Measurements from ENCODE around the gene PIGQ.
"Not testable (repeated sequence)": the region's sequence is repeated elsewhere in the genome, so short reads cannot be mapped to it uniquely, and the experiment has no call there.

The PIGQ gene

GRCh38 chr16:593807-594206, 24.0 kb downstream of the PIGQ start:
- Mint-ChIP-seq H3K27ac (no peak overlapping the region), H3K36me3 (no peaks in the 10 kb centered on the region), H3K27me3 (no peaks in the 10 kb centered on the region), H3K4me1 (peaks cover 36% of the 10 kb centered on the region), H3K4me3 (no peak overlapping the region), H3K9me3 (no peaks in the 10 kb centered on the region)

DNA sequence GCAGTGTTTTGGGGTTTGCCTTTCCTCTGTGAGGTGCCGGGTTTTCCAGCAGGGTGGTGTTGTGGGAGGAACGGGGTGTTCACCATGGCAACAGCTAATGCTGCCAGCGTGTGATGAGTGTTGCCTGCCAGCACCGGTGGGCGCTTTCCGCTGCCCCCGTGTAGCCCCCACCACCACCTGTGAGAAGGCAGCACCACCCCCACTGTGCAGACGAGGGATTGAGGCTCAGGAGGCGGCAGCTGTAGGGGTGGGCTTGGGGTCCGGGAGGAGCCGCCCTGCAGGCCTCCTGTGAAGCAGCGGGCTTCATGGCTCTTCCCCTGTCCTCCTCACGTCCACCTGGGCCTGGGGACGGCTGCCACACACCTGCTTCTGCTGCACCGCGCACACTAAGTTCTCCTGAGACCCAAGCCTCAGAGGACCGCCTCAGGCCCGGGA, 25.3 kb downstream of the PIGQ start:
- H3K36me3 Mint-ChIP-seq = no peaks in the 10 kb centered on the region
- no peaks in the 10 kb centered on the region for H3K9me3 Mint-ChIP-seq
- no peaks in the 10 kb centered on the region for H3K27me3 Mint-ChIP-seq
- no peak overlapping the region for H3K27ac Mint-ChIP-seq
- no peak overlapping the region for H3K4me3 Mint-ChIP-seq
- peaks cover 36% of the 10 kb centered on the region for H3K4me1 Mint-ChIP-seq

DNA sequence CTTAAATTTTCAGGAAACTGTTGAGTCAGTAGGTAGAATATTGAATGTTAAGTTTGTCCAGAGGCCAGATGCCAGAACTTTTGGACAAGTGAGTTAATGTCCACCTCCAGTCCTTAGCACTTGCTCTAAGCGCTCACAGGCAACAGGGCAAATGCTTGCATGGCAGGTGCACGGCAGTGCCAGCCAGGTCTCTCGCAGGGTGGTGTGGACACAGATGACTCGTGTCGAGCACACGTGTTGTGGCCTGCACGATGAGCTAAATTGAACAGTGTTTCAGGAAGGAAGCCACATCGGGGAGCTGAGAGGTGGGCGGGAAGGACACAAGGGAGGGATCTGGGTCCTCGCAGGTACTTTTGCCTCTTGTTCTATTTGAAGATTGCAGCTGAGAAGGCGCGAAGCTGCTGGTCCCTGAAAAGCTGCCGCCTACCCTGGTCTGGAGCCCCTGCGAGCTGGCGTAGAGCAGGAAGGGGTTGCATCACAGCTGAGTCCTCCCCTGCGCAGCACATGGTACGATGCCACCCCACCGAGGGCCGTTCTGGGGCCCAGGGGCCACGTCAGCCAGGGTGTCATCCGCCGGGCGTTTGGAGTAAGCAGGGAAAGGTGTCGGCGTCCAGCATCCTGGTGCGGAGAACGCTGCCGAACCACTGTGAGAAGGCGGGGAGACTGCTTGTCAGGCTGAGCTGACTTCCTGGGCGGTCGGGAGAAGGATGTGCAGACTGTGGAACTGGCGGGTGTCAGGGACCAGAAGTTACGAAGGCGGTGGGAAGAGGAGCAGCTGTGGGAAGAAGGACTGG, 26.4 kb downstream of the PIGQ start:
- no peaks in the 10 kb centered on the region for H3K36me3 Mint-ChIP-seq
- no peak overlapping the region for H3K4me3 Mint-ChIP-seq
- no peaks in the 10 kb centered on the region for H3K27me3 Mint-ChIP-seq
- peak overlapping the region; percentile 32 for H3K27ac Mint-ChIP-seq
- H3K4me1 Mint-ChIP-seq = peaks cover 28% of the 10 kb centered on the region
- H3K9me3 Mint-ChIP-seq = no peaks in the 10 kb centered on the region

GRCh38 chr16:596736-597060, 26.9 kb downstream of the PIGQ start:
- no peaks in the 10 kb centered on the region for H3K36me3 Mint-ChIP-seq
- H3K4me3 Mint-ChIP-seq = no peak overlapping the region
- H3K4me1 Mint-ChIP-seq = peaks cover 26% of the 10 kb centered on the region
- H3K27me3 Mint-ChIP-seq = no peaks in the 10 kb centered on the region
- H3K9me3 Mint-ChIP-seq = no peaks in the 10 kb centered on the region
- H3K27ac Mint-ChIP-seq = peak overlapping the region; percentile 32

DNA sequence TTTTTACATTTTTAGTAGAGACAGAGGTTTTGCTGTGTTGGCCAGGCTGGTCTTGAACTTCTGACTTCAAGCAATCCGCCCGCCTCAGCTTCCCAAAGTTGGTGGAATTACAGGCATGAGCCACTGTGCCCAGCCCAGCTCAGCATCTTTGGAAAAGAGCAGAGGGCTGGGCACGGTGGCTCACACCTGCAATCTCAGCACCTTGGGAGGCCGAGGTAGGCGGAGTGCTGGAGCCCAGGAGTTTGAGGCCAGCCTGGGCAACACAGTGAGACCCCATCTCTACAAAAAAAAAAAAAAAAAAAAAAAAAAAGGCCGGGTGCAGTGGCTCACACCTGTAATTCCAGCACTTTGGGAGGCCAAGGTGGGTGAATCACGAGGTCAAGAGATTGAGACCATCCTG, 27.9 kb downstream of the PIGQ start:
- H3K9me3 Mint-ChIP-seq, H3K4me3 Mint-ChIP-seq, H3K27me3 Mint-ChIP-seq, H3K27ac Mint-ChIP-seq, H3K36me3 Mint-ChIP-seq: not testable (repeated sequence)
- H3K4me1 Mint-ChIP-seq = peaks cover 19% of the 10 kb centered on the region

DNA sequence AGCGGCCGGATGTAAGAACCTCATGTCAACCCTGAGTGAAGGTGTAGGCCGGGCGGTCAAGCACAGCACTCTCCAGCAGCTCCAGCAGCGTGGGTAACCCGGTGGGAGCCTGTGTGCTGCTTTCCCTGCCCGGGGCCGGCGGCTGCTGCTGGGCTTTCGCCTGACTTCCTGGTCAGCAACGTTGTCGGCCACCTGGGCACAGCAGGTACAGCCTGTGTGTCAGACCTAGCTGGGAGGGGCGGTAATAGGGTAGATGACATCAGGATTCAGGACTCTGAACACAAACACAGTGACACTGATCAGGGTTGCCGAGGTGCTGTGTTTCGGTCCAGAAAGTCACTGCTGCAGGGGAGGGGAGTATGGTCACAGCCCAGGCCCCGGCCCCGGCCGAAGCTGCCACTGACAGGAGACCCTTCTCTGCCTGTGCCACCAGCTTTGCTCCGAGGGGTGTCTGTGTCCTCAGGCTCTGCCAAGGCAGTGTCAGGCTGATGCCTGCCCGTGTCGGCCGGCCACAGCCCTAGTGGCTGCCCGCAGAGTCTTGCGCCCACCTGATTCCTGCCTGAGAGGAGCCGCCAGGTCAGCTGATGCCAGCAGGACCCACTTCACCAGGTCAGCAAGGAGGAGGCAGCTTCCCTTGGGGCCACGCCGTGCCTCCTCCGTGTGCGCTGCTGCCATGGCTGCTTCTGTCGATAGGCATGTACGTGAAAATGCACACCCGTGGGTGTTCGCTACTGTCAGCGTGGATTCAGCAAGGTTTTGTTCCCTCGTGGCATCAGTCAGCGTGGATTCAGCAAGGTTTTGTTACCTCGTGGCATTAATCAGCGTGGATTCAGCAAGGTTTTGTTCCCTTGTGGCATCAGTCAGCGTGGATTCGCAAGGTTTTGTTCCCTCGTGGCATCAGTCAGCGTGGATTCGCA, 29.3 kb downstream of the PIGQ start:
- Mint-ChIP-seq H3K36me3 (no peaks in the 10 kb centered on the region), H3K27me3 (no peaks in the 10 kb centered on the region), H3K4me3 (no peak overlapping the region), H3K9me3 (no peaks in the 10 kb centered on the region), H3K4me1 (peaks cover 19% of the 10 kb centered on the region), H3K27ac (no peak overlapping the region)

DNA sequence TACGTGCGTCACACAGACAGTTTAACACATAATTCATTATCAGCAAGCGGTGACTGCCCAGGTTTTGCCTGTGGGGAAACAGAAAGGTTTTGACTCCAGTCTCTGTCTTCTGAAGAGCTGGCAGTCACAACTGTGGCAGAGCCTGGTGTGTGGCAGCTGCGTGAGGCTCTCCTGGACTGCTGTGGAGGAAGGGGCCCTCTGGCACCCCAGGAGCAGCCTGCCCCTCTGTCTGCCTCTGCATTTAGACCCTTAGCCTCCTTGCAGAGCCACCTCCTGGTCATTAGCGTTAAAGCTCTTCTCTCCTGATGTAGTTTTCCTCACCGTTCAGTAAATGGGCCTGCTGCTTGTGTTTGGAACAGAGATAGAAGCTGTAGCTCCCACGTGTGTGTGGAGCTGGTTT, 31.0 kb downstream of the PIGQ start:
- Mint-ChIP-seq H3K4me3 (no peak overlapping the region), H3K4me1 (peaks cover 14% of the 10 kb centered on the region), H3K27ac (no peak overlapping the region), H3K27me3 (no peaks in the 10 kb centered on the region), H3K36me3 (no peaks in the 10 kb centered on the region), H3K9me3 (no peaks in the 10 kb centered on the region)

DNA sequence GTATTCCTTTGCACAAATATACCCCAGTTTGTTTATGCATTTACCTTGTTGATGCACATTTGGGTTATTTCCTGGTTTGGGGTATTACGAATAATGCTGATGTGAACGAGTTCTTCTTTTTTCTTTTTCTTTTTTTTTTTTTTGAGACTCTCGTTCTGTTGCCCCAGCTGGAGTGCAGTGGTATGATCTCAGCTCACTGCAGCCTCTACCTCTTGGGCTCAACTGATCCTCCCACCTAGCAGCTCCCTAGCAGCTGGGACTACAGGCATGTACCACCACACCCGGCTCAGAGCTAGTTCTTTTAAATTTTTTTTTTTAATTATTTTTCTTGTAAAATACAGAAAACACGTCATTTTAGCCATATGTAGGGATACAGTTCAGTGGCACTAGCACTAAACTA, 34.2 kb downstream of the PIGQ start:
- H3K4me3 Mint-ChIP-seq = no peak overlapping the region
- no peaks in the 10 kb centered on the region for H3K9me3 Mint-ChIP-seq
- no peaks in the 10 kb centered on the region for H3K36me3 Mint-ChIP-seq

GRCh38 chr16:606656-607307, 37.0 kb downstream of the PIGQ start:
- Mint-ChIP-seq H3K9me3 (no peaks in the 10 kb centered on the region), H3K27me3 (no peaks in the 10 kb centered on the region), H3K27ac (no peak overlapping the region), H3K4me1 (peaks cover 25% of the 10 kb centered on the region), H3K36me3 (no peaks in the 10 kb centered on the region), H3K4me3 (no peak overlapping the region)

More for the DNA sequence above, 34.2 kb downstream of the PIGQ start:
- H3K27me3 Mint-ChIP-seq = no peaks in the 10 kb centered on the region
- H3K27ac Mint-ChIP-seq = no peak overlapping the region
- H3K4me1 Mint-ChIP-seq = peaks cover 16% of the 10 kb centered on the region

- Mint-ChIP-seq H3K9me3 (no peaks in the 10 kb centered on the region), H3K4me1 (peaks cover 20% of the 10 kb centered on the region), H3K36me3 (no peaks in the 10 kb centered on the region), H3K4me3 (no peak overlapping the region), H3K27ac (peak overlapping the region; percentile 17), H3K27me3 (no peaks in the 10 kb centered on the region)
Observed at GRCh38 chr16:608019-608418, 38.3 kb downstream of the PIGQ start.

GRCh38 chr16:609316-609715, 39.5 kb downstream of the PIGQ start:
- Mint-ChIP-seq H3K27me3 (no peaks in the 10 kb centered on the region), H3K9me3 (no peaks in the 10 kb centered on the region), H3K27ac (no peak overlapping the region), H3K4me1 (peaks cover 16% of the 10 kb centered on the region), H3K36me3 (no peaks in the 10 kb centered on the region), H3K4me3 (no peak overlapping the region)

DNA sequence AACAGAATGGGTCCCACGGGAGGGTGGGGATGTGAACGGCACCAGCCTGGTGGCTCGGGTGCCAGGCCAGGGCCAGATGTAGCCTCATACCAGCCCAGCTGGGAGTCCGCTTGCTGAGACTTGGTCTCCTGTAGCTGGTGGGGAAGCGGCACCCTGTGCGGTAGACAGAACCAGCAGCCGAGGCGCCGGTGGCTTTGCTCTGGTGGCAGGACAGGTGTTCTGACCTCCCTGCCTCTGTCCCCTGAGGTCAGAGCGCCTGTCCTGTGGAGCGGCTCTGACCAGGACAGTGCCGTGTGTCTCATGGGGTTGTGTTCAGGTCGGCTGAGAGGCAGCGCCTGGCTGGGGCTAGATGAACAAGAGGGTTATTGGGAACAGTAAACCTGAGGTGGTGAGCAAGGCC, 40.2 kb downstream of the PIGQ start:
- Mint-ChIP-seq H3K4me3 (no peak overlapping the region), H3K27me3 (no peaks in the 10 kb centered on the region), H3K4me1 (peaks cover 16% of the 10 kb centered on the region), H3K36me3 (no peaks in the 10 kb centered on the region), H3K9me3 (no peaks in the 10 kb centered on the region), H3K27ac (no peak overlapping the region)

- no peaks in the 10 kb centered on the region for H3K36me3 Mint-ChIP-seq
- no peaks in the 10 kb centered on the region for H3K27me3 Mint-ChIP-seq
- H3K9me3 Mint-ChIP-seq = no peaks in the 10 kb centered on the region
- H3K27ac Mint-ChIP-seq = no peak overlapping the region
- H3K4me1 Mint-ChIP-seq = peaks cover 16% of the 10 kb centered on the region
- H3K4me3 Mint-ChIP-seq = peak overlapping the region; percentile 44
Observed at GRCh38 chr16:610513-611381, 41.0 kb downstream of the PIGQ start.

DNA sequence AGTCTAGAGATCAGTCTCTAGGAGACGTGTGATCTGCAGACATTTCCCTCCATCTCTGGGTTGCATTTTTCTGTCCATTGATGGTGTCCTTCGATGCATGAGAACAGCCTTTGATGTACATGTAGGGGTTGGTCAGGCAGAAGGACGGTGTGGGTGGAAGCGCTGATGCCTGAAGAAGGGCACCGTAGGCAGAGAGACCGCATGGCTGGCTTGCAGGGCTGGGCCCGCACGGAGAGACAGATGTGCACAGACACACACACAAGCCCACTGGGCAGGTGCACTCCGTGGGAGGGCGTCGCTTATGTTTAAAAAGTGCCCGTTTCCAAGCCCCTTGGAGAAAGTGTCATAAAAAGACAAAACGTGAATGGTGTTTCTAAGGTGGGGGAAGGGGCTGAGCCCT, 45.4 kb downstream of the PIGQ start:
- Mint-ChIP-seq H3K4me1 (peaks cover 3% of the 10 kb centered on the region), H3K4me3 (no peak overlapping the region), H3K9me3 (no peaks in the 10 kb centered on the region), H3K36me3 (no peaks in the 10 kb centered on the region), H3K27ac (no peak overlapping the region), H3K27me3 (no peaks in the 10 kb centered on the region)
